ENCODE results near the gene GPR26.

- TF ChIP-seq GATA2 (IDR thresholded peaks at IDR 0.05; ENCODE audit: low read depth, low read length), result no peak
- no peak for TF ChIP-seq GATA3 (IDR thresholded peaks at IDR 0.05; ENCODE audit: low read depth, low read length)
Observed at GRCh38 chr10:123675811-123676210, 9.7 kb downstream of the GPR26 start.
